Erythroblast (primary cell): ENCODE measurements around the gene KCNG1.

Experiments
- GATA1 ChIP-seq: IDR thresholded peaks from 2 replicates; pipeline ENCODE4 v1.6.1; 2011; ENCODE audit warnings: low read depth, mild to moderate bottlenecking, control low read depth, low read length, moderate library complexity
- POLR2A ChIP-seq: IDR thresholded peaks from 2 replicates; pipeline ENCODE4 v1.6.1; 2011; ENCODE audit warnings: mild to moderate bottlenecking, low read length

- no peak for TF ChIP-seq POLR2A
- TF ChIP-seq GATA1, result no peak
Measured at GRCh38 chr20:50959543-50960126, 63.3 kb downstream of the KCNG1 start.
